Measurements from ENCODE around the gene RPF1. TPM values are rescaled to one million over a fixed set of nuclear protein-coding genes. Genes with fewer than 3 reads are reported as not detected.

RPF1 gene
- total RNA-seq, 1 donor from 2014 or later: 23.2 TPM

GRCh38 chr1:84524590-84524989, 45.5 kb downstream of the RPF1 start:
- no peak for DNase-seq (ENCODE audit: low spot score in 2 of 2, unreplicated experiment in 2 of 2)
- Mint-ChIP-seq H3K9me3 (peaks cover 14% of the 10 kb centered on the region), H3K4me1 (no peaks in the 10 kb centered on the region), H3K4me3 (no peak overlapping the region), H3K27me3 (ENCODE audit: low read depth) (no peaks in the 10 kb centered on the region), H3K36me3 (peaks cover 12% of the 10 kb centered on the region), H3K27ac (no peak overlapping the region)
- TF ChIP-seq CTCF (IDR thresholded peaks at IDR 0.05; ENCODE audit: unreplicated experiment): no peak

- H3K27me3 Mint-ChIP-seq (ENCODE audit: low read depth): no peaks in the 10 kb centered on the region
- no peak for DNase-seq (ENCODE audit: low spot score in 2 of 2, unreplicated experiment in 2 of 2)
- H3K4me1 Mint-ChIP-seq: no peaks in the 10 kb centered on the region
- peaks cover 14% of the 10 kb centered on the region for H3K9me3 Mint-ChIP-seq
- TF ChIP-seq CTCF (IDR thresholded peaks at IDR 0.05; ENCODE audit: unreplicated experiment): no peak
- peaks cover 12% of the 10 kb centered on the region for H3K36me3 Mint-ChIP-seq
- no peak overlapping the region for H3K4me3 Mint-ChIP-seq
- no peak overlapping the region for H3K27ac Mint-ChIP-seq
These were observed 46.7 kb downstream of the RPF1 start for GRCh38 chr1:84525779-84526178.

- no peak for TF ChIP-seq CTCF (IDR thresholded peaks at IDR 0.05; ENCODE audit: unreplicated experiment)
- Mint-ChIP-seq H3K9me3 (peaks cover 7% of the 10 kb centered on the region), H3K4me1 (peaks cover 2% of the 10 kb centered on the region), H3K36me3 (peaks cover 28% of the 10 kb centered on the region), H3K27me3 (ENCODE audit: low read depth) (no peaks in the 10 kb centered on the region), H3K27ac (no peak overlapping the region), H3K4me3 (no peak overlapping the region)
- no peak for DNase-seq (ENCODE audit: low spot score in 2 of 2, unreplicated experiment in 2 of 2)
These were observed 59.5 kb downstream of the RPF1 start for GRCh38 chr1:84538599-84538998.

- no peak for DNase-seq (ENCODE audit: low spot score in 2 of 2, unreplicated experiment in 2 of 2)
- no peaks in the 10 kb centered on the region for H3K27me3 Mint-ChIP-seq (ENCODE audit: low read depth)
- peaks cover 2% of the 10 kb centered on the region for H3K4me1 Mint-ChIP-seq
- TF ChIP-seq CTCF (IDR thresholded peaks at IDR 0.05; ENCODE audit: unreplicated experiment): no peak
- peaks cover 32% of the 10 kb centered on the region for H3K36me3 Mint-ChIP-seq
- no peak overlapping the region for H3K4me3 Mint-ChIP-seq
- H3K9me3 Mint-ChIP-seq: peaks cover 10% of the 10 kb centered on the region
- no peak overlapping the region for H3K27ac Mint-ChIP-seq
These were observed 60.9 kb downstream of the RPF1 start for GRCh38 chr1:84539972-84540371.

- Mint-ChIP-seq H3K27me3 (ENCODE audit: low read depth) (no peaks in the 10 kb centered on the region), H3K36me3 (peaks cover 30% of the 10 kb centered on the region), H3K27ac (no peak overlapping the region), H3K9me3 (peaks cover 10% of the 10 kb centered on the region), H3K4me1 (peaks cover 2% of the 10 kb centered on the region), H3K4me3 (no peak overlapping the region)
- no peak for TF ChIP-seq CTCF (IDR thresholded peaks at IDR 0.05; ENCODE audit: unreplicated experiment)
- DNase-seq (ENCODE audit: low spot score in 2 of 2, unreplicated experiment in 2 of 2): no peak
These were observed 61.7 kb downstream of the RPF1 start for GRCh38 chr1:84540759-84541158.

GRCh38 chr1:84541679-84542078, 62.6 kb downstream of the RPF1 start:
- TF ChIP-seq CTCF (IDR thresholded peaks at IDR 0.05; ENCODE audit: unreplicated experiment): no peak
- Mint-ChIP-seq H3K36me3 (peaks cover 28% of the 10 kb centered on the region), H3K4me1 (peaks cover 2% of the 10 kb centered on the region), H3K27ac (no peak overlapping the region), H3K27me3 (ENCODE audit: low read depth) (no peaks in the 10 kb centered on the region), H3K4me3 (no peak overlapping the region), H3K9me3 (peaks cover 10% of the 10 kb centered on the region)
- no peak for DNase-seq (ENCODE audit: low spot score in 2 of 2, unreplicated experiment in 2 of 2)
